HG02798 (cell line): ENCODE results near the gene ALAS1.
"Not testable (repeated sequence)": the region's sequence is repeated elsewhere in the genome, so short reads cannot be mapped to it uniquely, and the experiment has no call there.

Experiments used
- ATAC-seq: cut with Tn5 transposase; IDR thresholded peaks from one replicate; pipeline ENCODE4 v1.9.1; 2021; ENCODE audit warnings: mild to moderate bottlenecking; ENCODE audit not compliant: unreplicated experiment, poor library complexity

Gene ALAS1

DNA sequence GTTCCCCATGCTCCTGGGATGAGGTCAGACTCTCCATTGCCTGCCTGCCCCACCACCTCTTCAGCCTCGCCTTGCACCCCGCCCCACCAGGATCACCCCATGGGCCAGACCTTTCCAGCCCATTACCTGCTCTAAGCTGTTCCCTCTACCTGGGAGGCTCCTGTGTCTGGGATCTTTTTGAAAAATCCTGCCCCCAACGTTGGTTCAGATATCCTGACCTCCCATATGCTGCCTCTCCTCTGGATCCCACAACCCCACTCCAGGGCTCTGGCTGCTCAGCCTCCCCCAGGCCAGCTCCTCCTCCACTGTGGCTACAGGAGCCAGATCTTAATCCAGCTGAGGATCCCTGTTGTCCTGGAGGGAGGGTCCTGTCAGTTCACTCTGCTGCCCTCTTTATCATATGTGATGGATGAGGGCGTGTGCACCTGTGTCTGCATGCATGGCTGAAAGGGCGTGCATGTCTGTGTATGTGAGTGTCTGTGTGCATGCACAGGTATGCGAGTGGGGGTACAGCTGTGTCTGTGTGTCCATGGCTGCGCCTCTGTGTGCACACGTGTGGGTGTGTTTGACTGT lies 21.7 kb upstream of the ALAS1 start:
- no peak for ATAC-seq

DNA sequence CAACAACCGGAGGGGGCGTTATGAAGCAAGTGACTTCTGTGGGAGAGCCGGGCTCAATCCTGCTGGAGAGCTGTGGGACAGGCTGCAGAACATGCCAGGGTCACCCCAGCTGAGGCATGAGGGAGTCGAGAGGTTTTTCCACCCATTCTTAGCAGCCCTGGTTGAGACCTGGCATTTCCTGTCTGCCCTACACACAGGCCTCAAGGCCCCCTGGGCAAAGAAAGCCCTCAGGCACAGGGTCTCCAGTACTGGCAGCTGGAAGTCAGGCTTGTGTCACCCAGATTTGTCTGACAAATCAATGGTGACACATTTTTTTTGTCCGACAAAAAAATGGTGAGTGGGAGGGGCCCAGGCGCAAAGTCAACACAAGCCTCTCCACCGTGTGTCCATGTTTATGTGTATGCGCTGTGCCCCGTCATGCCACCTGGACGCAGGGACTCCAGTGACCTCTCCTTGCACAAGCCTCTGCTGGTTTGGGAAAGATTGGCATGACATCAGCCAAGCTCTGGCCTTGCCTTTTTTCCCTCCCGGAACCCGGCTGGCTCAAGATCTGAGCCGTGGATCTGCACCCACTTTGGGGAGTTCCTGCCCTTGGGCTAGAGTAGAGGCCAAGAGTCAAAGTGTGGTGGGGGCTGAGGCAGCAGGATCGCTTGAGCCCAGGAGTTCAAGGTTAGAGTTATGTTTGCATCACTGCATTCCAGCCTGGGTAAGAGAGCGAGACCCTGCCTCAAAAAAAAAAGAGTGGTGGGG lies 20.8 kb upstream of the ALAS1 start:
- ATAC-seq, result no peak

- ATAC-seq, result no peak
Measured at GRCh38 chr3:52177701-52178042, 20.3 kb upstream of the ALAS1 start.

- ATAC-seq, result not testable (repeated sequence)
Measured at GRCh38 chr3:52178126-52178525, 19.8 kb upstream of the ALAS1 start.

GRCh38 chr3:52178537-52178936 lies 19.4 kb upstream of the ALAS1 start:
- no peak for ATAC-seq

DNA sequence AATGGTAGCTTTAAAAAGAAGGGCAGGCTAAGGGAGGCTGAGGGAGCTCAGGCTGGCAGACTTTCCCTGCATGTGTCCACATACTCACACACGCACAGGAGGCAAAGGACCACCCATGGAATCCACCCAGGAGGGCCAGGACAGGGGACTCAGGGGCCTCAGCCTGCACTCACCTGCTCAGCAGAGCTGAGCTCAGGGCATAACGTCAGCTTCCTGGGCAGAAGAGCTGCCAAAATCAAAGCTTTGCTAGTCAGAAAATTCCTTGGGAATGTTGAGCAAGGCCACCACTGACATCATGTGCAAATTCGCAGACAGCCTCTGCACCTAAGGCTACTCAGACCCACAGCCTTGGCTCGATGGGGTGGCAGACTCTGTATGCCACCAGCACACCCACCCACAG lies 16.4 kb upstream of the ALAS1 start:
- ATAC-seq, result no peak

- no peak for ATAC-seq
Measured at GRCh38 chr3:52182196-52182595, 15.8 kb upstream of the ALAS1 start.

GRCh38 chr3:52182691-52183090 lies 15.3 kb upstream of the ALAS1 start:
- no peak for ATAC-seq

- ATAC-seq, result no peak
Measured at GRCh38 chr3:52183786-52184445, 14.0 kb upstream of the ALAS1 start.

- no peak for ATAC-seq
Measured at GRCh38 chr3:52184690-52185089, 13.3 kb upstream of the ALAS1 start.

DNA sequence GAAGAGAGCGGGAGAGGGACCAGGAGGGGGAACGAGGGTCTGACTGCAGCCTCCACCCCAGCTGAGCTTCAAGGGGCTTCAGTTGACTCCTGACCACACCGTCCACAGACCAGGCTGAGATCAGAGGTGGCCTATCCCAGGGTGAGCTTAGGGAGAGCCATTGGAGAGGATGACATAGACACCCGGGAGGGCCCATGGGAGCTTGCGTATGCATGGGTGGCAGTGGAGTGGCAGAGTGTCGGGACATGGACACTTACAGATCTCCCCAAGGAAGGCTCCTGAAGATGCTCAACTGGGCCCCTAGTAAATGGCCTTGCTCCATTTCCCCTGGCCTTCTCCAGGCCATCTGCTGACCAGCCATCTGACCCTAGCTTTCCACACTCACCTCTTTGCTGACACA lies 12.6 kb upstream of the ALAS1 start:
- no peak for ATAC-seq

- ATAC-seq, result no peak
Measured at GRCh38 chr3:52185837-52186236, 12.1 kb upstream of the ALAS1 start.

- no peak for ATAC-seq
Measured at GRCh38 chr3:52186729-52187128, 11.2 kb upstream of the ALAS1 start.

DNA sequence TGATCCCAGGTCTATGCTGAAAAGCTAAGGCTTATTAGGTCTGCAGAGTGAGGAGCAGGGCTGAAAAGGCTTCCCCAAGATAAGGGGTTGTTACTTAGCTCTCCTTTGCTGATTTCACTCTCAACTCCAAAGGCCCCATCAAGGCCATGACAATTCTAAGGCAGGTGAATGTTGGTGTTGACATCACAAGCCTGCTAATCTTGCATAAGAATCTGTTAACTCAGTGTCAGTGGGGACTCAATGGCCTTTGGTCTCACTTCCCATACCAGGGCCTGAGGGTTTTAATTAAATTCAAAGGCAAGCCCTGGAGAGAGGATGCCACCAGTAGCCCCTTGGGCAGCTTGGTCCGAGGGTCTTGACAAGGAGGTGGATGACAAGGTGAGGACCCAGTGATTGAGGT lies 9.4 kb upstream of the ALAS1 start:
- no peak for ATAC-seq

GRCh38 chr3:52190294-52191074 lies 7.5 kb upstream of the ALAS1 start:
- no peak for ATAC-seq

GRCh38 chr3:52191663-52192062 lies 6.3 kb upstream of the ALAS1 start:
- ATAC-seq, result no peak

- ATAC-seq, result no peak
Measured at GRCh38 chr3:52193065-52193464, 4.9 kb upstream of the ALAS1 start.

GRCh38 chr3:52194485-52195290 lies 3.3 kb upstream of the ALAS1 start:
- ATAC-seq, result no peak

DNA sequence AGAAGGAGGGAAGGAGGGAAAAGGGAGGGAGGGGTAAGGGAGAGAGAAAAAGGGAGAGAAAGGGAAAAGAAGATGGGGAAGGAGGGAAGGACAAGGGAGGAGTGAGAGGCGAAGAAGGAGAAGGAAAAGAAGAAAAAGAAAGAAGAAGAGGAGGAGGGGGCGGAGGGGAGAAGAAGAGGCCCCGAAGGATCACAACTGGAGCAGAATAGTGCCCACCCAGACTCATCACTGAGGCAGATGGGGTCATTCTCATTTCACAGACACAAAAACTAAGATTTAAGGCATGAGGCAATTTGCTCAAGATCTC lies 2.7 kb upstream of the ALAS1 start:
- no peak for ATAC-seq

DNA sequence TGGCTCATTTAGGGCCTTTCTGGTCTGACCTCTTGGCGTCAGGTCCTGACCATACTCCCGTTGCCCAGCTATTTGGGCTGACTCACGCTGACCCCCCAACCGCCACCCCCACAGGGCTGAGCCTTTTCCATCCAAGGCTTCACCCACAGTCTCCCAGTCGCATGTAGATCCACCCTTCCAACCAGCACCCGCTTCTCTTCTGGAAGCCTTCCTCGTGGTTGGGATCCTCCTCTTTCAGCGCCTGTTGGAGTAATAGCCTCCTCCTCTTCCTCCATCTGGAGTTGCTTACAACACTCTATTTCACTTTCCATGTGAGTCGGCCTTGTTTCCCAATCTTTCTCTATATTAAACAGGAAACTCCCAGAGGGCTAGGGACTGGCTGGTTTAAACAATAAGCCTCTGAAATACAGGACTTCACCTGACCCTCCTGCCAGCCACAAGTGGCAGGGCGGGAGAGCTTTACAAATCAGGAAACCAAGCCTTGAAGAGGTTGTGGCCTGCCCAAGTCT lies 2.1 kb upstream of the ALAS1 start:
- no peak for ATAC-seq
